ENCODE measurements around the gene GGT6. TPM values are rescaled to one million over a fixed set of nuclear protein-coding genes. Genes with fewer than 3 reads are reported as not detected.

GGT6 gene
- total RNA-seq, 1 experiment from 2014 or later, result not detected

DNA sequence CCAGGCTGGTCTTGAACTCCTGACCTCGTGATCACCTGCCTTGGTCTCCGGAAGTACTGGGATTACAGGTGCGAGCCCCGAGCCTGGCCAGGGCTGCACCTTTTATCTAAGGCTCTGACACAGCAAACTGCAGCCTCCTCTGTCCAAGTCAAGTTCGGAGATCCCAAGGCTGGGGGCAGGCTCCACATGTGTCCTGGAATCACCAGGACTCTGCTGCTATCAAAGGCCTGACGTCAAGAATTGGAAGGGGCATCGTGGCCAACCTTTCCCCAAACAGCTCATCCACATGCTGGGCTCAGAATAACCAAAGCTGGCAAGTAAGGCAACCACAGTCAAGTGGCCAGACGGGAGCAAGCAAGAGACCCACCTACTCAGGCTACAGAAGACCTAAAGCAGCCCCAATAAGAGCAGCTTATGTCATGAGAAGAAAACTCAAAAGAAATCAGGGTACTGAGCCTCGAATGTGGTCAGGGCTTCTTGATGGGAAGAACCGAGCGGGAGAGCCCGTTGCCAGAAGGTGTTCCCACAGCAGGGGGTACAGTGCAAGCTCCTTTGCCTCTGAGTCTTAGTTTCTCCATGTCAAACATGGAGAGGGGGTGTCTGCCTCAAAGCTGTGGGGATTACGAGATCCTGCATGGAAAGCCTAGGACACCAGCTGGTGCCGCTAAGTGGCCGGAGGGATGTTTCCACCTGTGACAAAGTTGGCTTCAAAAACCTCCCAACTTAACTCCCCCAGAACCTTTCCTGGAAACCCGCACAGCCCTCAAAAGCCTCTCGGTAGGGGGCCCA, 13.1 kb downstream of the GGT6 start:
- Histone ChIP-seq H3K79me2 (ENCODE audit: low read length) (peaks cover 17% of the 10 kb centered on the region), H3K9me3 (ENCODE audit: low read length) (no peaks in the 10 kb centered on the region), H3K4me3 (ENCODE audit: low read length) (no peak overlapping the region), H2AFZ (ENCODE audit: low read length) (no peak overlapping the region), H3K9me2 (replicated peaks; ENCODE audit: low read length) (no peaks in the 10 kb centered on the region), H3K27me3 (ENCODE audit: low read length) (no peaks in the 10 kb centered on the region), H4K20me1 (ENCODE audit: low read length) (no peaks in the 10 kb centered on the region), H3F3A (ENCODE audit: low read length, unreplicated experiment) (no peaks in the 10 kb centered on the region), H3K36me3 (ENCODE audit: low read depth, low read length) (peaks cover 33% of the 10 kb centered on the region; the same call in 1 of the 2 replicates), H3K4me2 (ENCODE audit: low read length) (no peak overlapping the region), H3K27ac (ENCODE audit: low read length) (no peak overlapping the region), H3K9ac (ENCODE audit: low read length) (no peak overlapping the region), H3K4me1 (ENCODE audit: insufficient read depth, low read length) (no peaks in the 10 kb centered on the region)
- ATAC-seq, result no peak
- no peak for DNase-seq
- intact Hi-C loops (cut with micrococcal nuclease), result no loop called here
- ChIA-PET POLR2A (ENCODE audit: unreplicated experiment) (no interaction called here), CTCF (no interaction called here)
- BruUV-seq (replicated peaks), result no TSS peak
- TF ChIP-seq, protein P1, sequence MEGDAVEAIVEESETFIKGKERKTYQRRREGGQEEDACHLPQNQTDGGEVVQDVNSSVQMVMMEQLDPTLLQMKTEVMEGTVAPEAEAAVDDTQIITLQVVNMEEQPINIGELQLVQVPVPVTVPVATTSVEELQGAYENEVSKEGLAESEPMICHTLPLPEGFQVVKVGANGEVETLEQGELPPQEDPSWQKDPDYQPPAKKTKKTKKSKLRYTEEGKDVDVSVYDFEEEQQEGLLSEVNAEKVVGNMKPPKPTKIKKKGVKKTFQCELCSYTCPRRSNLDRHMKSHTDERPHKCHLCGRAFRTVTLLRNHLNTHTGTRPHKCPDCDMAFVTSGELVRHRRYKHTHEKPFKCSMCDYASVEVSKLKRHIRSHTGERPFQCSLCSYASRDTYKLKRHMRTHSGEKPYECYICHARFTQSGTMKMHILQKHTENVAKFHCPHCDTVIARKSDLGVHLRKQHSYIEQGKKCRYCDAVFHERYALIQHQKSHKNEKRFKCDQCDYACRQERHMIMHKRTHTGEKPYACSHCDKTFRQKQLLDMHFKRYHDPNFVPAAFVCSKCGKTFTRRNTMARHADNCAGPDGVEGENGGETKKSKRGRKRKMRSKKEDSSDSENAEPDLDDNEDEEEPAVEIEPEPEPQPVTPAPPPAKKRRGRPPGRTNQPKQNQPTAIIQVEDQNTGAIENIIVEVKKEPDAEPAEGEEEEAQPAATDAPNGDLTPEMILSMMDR (conservative IDR thresholded peaks at IDR 0.05; ENCODE audit: low read depth, low read length), result no peak
- TF ChIP-seq EZH2 (IDR thresholded peaks at IDR 0.05; ENCODE audit: low read length, unreplicated experiment) (no peak), EZH2phosphoT487 (IDR thresholded peaks at IDR 0.05; ENCODE audit: borderline replicate concordance, low read length) (no peak)

DNA sequence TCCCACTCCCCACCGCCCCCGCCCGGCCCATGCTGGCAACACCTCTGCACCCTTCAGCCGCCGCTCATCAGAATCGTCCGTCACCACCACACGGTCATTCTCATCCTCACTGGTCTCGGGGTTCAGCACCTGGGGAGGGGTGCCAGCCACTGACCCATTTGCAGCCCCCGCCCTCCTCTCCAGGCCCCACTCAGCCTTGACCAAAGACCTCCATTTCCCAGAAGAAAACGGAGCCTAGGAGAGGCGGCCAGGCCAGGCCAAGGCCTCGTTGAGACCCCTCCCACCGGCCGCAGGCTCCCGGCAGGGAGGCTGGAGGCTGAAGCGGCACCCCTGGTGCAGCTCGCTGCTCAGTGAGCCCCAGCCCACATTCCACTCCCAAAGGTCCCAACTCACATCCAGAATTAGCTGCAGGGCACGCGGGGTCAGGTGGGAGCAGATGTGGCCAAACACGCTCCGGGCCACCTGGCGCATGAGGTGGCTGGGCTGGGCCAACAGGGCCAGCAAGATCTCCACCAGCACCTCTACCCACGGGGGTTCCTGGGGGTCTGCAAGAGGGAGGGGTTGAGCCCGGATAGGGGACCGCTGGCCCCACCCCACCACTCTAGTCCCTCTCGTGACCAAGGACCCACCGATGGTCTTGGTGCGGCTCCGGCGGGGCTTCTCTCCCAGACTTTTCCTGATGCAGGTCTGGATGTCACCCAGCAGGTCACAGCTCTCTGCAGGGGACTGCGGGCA, 15.0 kb downstream of the GGT6 start:
- DNase-seq, result no peak
- ChIA-PET CTCF (no interaction called here), POLR2A (ENCODE audit: unreplicated experiment) (no interaction called here)
- Histone ChIP-seq H3K4me2 (ENCODE audit: low read length) (no peak overlapping the region), H4K20me1 (ENCODE audit: low read length) (no peaks in the 10 kb centered on the region), H3K9me2 (replicated peaks; ENCODE audit: low read length) (no peaks in the 10 kb centered on the region), H3K27ac (ENCODE audit: low read length) (no peak overlapping the region), H3F3A (ENCODE audit: low read length, unreplicated experiment) (no peaks in the 10 kb centered on the region), H3K36me3 (ENCODE audit: low read depth, low read length) (peaks cover 20% of the 10 kb centered on the region), H3K79me2 (ENCODE audit: low read length) (0 out of 2 replicates have a peak, but pooled peaks cover under 1% of the 10 kb centered on the region), H2AFZ (ENCODE audit: low read length) (no peak overlapping the region), H3K27me3 (ENCODE audit: low read length) (no peaks in the 10 kb centered on the region), H3K4me3 (ENCODE audit: low read length) (no peak overlapping the region), H3K9ac (ENCODE audit: low read length) (no peak overlapping the region), H3K4me1 (ENCODE audit: insufficient read depth, low read length) (no peaks in the 10 kb centered on the region), H3K9me3 (ENCODE audit: low read length) (no peaks in the 10 kb centered on the region)
- intact Hi-C loops (cut with micrococcal nuclease), result no loop called here
- no peak for ATAC-seq
- no peak for TF ChIP-seq EZH2phosphoT487 (IDR thresholded peaks at IDR 0.05; ENCODE audit: borderline replicate concordance, low read length)
- TF ChIP-seq, protein P1 (conservative IDR thresholded peaks at IDR 0.05; ENCODE audit: low read depth, low read length), result no peak
- TF ChIP-seq EZH2 (IDR thresholded peaks at IDR 0.05; ENCODE audit: low read length, unreplicated experiment), result no peak
- BruUV-seq (replicated peaks), result no TSS peak

DNA sequence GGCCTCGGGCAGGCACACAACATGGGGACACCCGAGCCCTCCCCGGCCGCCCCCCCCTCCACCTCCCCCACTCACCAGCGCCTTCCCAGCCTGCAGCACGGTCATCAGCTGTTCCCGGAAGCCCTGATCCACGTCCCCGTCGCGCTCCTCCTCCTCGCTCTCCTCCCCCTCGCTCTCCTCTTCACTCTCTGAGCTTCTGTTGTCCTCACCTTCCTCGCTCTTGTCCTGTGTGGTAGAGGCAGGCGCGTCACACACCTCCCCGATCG, 15.5 kb downstream of the GGT6 start:
- TF ChIP-seq, protein P1 (conservative IDR thresholded peaks at IDR 0.05; ENCODE audit: low read depth, low read length), result no peak
- no peak for TF ChIP-seq EZH2phosphoT487 (IDR thresholded peaks at IDR 0.05; ENCODE audit: borderline replicate concordance, low read length)
- TF ChIP-seq EZH2 (IDR thresholded peaks at IDR 0.05; ENCODE audit: low read length, unreplicated experiment), result no peak
- no peak overlapping the region for H3K9ac ChIP-seq (ENCODE audit: low read length)

More for the DNA sequence above, 15.5 kb downstream of the GGT6 start:
- no peak for ATAC-seq
- H2AFZ ChIP-seq (ENCODE audit: low read length), result no peak overlapping the region
- POLR2A ChIA-PET (ENCODE audit: unreplicated experiment), result no interaction called here
- H3K4me1 ChIP-seq (ENCODE audit: insufficient read depth, low read length), result no peaks in the 10 kb centered on the region
- intact Hi-C loops (cut with micrococcal nuclease), result no loop called here
- BruUV-seq (replicated peaks), result TSS peak; percentile 18
- no peaks in the 10 kb centered on the region for H3K9me3 ChIP-seq (ENCODE audit: low read length)
- H3F3A ChIP-seq (ENCODE audit: low read length, unreplicated experiment), result no peaks in the 10 kb centered on the region
- H3K4me3 ChIP-seq (ENCODE audit: low read length), result no peak overlapping the region
- H4K20me1 ChIP-seq (ENCODE audit: low read length), result no peaks in the 10 kb centered on the region
- CTCF ChIA-PET, result no interaction called here
- H3K79me2 ChIP-seq (ENCODE audit: low read length), result no peaks in the 10 kb centered on the region
- H3K36me3 ChIP-seq (ENCODE audit: low read depth, low read length), result peaks cover 15% of the 10 kb centered on the region
- H3K27ac ChIP-seq (ENCODE audit: low read length), result no peak overlapping the region
- H3K9me2 ChIP-seq (replicated peaks; ENCODE audit: low read length), result no peaks in the 10 kb centered on the region
- H3K27me3 ChIP-seq (ENCODE audit: low read length), result no peaks in the 10 kb centered on the region
- no peak for DNase-seq
- no peak overlapping the region for H3K4me2 ChIP-seq (ENCODE audit: low read length)

Measured in PC-3 (cell line).